Body of pancreas (tissue), 4 donors: ENCODE results near the gene BOLA2.
"Not testable (repeated sequence)": the region's sequence is repeated elsewhere in the genome, so short reads cannot be mapped to it uniquely, and the experiment has no call there.

Source experiments
- POLR2A ChIP-seq, 3 donors: fragments of 450-650 bp; IDR thresholded peaks; one replicate each; pipeline ENCODE4 v1.6.1; 2016; ENCODE audit warnings: antibody characterized with exemption in 3 of 3, mild to moderate bottlenecking in 2 of 3
- TF ChIP-seq, protein P1 (sequence below), 7 experiments: fragments of 450-650 bp in 4 of 7; fragments of 200-600 bp in 3 of 7; sonication (generic) in 3 of 7; IDR thresholded peaks; one replicate each; pipeline ENCODE4 v1.5.1; 2016 to 2019; ENCODE audit warnings: antibody characterized with exemption in 7 of 7

DNA sequence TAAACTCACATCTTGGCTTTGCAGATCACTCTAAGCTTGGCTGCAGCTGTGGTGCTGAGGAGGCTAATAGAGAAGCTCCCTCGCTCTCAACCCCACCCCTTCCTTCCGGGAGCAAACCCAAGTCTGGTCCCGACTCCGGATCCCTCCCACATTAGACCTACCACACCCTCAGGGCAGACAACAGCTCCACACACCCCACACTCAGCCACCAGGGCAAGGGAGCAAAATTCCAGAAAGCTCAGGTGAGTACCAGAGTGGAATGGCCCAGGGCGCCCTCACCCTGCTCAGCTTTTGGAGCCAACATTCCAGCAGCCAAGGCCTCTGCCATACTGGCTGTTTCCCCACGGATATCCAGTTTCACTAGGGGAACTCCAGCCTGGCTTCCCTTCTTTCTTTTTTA is 15.5 kb upstream of the BOLA2 start:
- not testable (repeated sequence) for TF ChIP-seq POLR2A (IDR thresholded peaks at IDR 0.05)
- TF ChIP-seq, protein P1, sequence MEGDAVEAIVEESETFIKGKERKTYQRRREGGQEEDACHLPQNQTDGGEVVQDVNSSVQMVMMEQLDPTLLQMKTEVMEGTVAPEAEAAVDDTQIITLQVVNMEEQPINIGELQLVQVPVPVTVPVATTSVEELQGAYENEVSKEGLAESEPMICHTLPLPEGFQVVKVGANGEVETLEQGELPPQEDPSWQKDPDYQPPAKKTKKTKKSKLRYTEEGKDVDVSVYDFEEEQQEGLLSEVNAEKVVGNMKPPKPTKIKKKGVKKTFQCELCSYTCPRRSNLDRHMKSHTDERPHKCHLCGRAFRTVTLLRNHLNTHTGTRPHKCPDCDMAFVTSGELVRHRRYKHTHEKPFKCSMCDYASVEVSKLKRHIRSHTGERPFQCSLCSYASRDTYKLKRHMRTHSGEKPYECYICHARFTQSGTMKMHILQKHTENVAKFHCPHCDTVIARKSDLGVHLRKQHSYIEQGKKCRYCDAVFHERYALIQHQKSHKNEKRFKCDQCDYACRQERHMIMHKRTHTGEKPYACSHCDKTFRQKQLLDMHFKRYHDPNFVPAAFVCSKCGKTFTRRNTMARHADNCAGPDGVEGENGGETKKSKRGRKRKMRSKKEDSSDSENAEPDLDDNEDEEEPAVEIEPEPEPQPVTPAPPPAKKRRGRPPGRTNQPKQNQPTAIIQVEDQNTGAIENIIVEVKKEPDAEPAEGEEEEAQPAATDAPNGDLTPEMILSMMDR (IDR thresholded peaks at IDR 0.05) = not testable (repeated sequence)
